Thyroid gland (tissue), 4 donors: ENCODE data around the gene C5AR2.

Experiments used
- POLR2A ChIP-seq, 2 donors: fragments of 450-650 bp; IDR thresholded peaks; one replicate each; pipeline ENCODE4 v1.6.1; 2017; ENCODE audit warnings: antibody characterized with exemption in 2 of 2, mild to moderate bottlenecking in 2 of 2, moderate library complexity in 1 of 2
- TF ChIP-seq, protein P1 (sequence below), 6 experiments: fragments of 200-600 bp in 3 of 6; fragments of 450-650 bp in 3 of 6; sonication (generic) in 3 of 6; IDR thresholded peaks; one replicate each; pipeline ENCODE4 v1.5.1; 2016 to 2019; ENCODE audit warnings: antibody characterized with exemption in 6 of 6, mild to moderate bottlenecking in 2 of 6, inconsistent platforms in 1 of 6, moderate library complexity in 1 of 6

DNA sequence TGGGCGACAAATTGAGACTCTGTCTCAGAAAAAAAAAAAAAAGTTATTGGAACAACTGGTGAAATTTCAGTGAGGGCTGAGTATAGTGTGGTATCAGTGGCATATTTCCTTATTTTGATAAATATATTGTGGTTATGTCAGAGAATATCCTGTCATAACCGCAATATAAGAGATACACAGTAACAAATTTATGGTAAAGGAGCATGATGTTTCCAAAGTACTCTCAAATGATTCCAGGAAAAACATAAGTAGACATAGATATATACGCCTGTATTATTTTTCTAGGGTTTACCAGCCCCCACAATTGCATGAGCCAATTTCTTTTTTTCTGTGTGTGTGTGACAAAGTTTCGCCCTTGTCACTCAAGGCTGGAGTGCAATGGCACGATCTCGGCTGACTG lies 28.0 kb upstream of the C5AR2 start:
- TF ChIP-seq, protein P1, sequence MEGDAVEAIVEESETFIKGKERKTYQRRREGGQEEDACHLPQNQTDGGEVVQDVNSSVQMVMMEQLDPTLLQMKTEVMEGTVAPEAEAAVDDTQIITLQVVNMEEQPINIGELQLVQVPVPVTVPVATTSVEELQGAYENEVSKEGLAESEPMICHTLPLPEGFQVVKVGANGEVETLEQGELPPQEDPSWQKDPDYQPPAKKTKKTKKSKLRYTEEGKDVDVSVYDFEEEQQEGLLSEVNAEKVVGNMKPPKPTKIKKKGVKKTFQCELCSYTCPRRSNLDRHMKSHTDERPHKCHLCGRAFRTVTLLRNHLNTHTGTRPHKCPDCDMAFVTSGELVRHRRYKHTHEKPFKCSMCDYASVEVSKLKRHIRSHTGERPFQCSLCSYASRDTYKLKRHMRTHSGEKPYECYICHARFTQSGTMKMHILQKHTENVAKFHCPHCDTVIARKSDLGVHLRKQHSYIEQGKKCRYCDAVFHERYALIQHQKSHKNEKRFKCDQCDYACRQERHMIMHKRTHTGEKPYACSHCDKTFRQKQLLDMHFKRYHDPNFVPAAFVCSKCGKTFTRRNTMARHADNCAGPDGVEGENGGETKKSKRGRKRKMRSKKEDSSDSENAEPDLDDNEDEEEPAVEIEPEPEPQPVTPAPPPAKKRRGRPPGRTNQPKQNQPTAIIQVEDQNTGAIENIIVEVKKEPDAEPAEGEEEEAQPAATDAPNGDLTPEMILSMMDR (IDR thresholded peaks at IDR 0.05) = no peak
- TF ChIP-seq POLR2A (IDR thresholded peaks at IDR 0.05) = no peak
